ENCODE data around the gene SLC25A38.

GRCh38 chr3:39349080-39349479 is 34.1 kb upstream of the SLC25A38 start:
- TF ChIP-seq CTCF (IDR thresholded peaks at IDR 0.05), result no peak
- no peak for TF ChIP-seq POLR2A (IDR thresholded peaks at IDR 0.05; ENCODE audit: low read depth)
- TF ChIP-seq EP300 (IDR thresholded peaks at IDR 0.05), result no peak

All from esophagus muscularis mucosa (tissue), 4 donors.